Measurements from ENCODE around the gene MAP3K2. TPM values are rescaled to one million over a fixed set of nuclear protein-coding genes. Genes with fewer than 3 reads are reported as not detected.

MAP3K2 gene
- total and polyA plus RNA-seq, 2 donors (not counting 3 experiments of a cell fraction or from before 2014, with no cell fraction given), result 3.4 to 25.7 TPM

DNA sequence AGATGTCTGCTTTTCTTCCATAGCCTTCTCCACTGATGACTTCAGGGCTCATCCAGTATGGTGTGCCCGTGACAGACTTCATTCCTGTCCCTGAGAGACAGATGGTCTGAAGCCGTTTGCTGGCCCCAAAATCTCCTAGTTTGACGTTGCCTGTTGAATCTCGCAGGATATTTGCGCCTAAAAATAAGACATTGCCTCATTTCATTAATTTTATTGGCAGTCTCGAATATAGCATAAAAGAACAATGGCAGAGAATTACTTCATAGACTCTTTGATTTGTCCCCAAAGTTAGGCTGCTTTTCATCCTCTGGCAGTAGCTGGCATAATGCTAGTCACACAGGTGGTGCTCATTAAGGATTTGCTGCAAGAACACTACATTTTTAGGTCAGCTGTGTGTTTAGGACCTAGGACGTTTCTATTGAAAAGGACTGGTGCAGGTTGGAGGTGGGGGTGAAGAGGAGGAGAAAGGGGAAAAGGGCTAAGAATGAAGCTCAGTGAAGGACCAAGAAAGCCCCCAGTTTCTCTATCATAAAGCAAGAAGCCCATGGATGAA, 79.1 kb downstream of the MAP3K2 start:
- TF ChIP-seq, protein P1, sequence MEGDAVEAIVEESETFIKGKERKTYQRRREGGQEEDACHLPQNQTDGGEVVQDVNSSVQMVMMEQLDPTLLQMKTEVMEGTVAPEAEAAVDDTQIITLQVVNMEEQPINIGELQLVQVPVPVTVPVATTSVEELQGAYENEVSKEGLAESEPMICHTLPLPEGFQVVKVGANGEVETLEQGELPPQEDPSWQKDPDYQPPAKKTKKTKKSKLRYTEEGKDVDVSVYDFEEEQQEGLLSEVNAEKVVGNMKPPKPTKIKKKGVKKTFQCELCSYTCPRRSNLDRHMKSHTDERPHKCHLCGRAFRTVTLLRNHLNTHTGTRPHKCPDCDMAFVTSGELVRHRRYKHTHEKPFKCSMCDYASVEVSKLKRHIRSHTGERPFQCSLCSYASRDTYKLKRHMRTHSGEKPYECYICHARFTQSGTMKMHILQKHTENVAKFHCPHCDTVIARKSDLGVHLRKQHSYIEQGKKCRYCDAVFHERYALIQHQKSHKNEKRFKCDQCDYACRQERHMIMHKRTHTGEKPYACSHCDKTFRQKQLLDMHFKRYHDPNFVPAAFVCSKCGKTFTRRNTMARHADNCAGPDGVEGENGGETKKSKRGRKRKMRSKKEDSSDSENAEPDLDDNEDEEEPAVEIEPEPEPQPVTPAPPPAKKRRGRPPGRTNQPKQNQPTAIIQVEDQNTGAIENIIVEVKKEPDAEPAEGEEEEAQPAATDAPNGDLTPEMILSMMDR (IDR thresholded peaks at IDR 0.05; ENCODE audit: extremely low read depth in 1 of 2, insufficient read depth in 1 of 2, low read depth in 1 of 2, low read length in 2 of 2), result no peak
- TF ChIP-seq FOS (IDR thresholded peaks at IDR 0.05; ENCODE audit: borderline replicate concordance, insufficient read depth, low read length), result no peak
- TF ChIP-seq, protein P2, sequence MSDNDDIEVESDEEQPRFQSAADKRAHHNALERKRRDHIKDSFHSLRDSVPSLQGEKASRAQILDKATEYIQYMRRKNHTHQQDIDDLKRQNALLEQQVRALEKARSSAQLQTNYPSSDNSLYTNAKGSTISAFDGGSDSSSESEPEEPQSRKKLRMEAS (IDR thresholded peaks at IDR 0.05; ENCODE audit: insufficient read depth, insufficient read length), result no peak
- no peak for TF ChIP-seq MYC (IDR thresholded peaks at IDR 0.05; ENCODE audit: low read depth, low read length)
- TF ChIP-seq POLR2A (IDR thresholded peaks at IDR 0.05; ENCODE audit: low read depth, low read length), result no peak
- no peak for TF ChIP-seq GATA2 (IDR thresholded peaks at IDR 0.05; ENCODE audit: insufficient read depth, insufficient read length, low read depth, low read length)
- TF ChIP-seq JUN (IDR thresholded peaks at IDR 0.05; ENCODE audit: borderline replicate concordance, insufficient read depth, insufficient read length, low read depth), result no peak
- no peak for TF ChIP-seq EZH2 (IDR thresholded peaks at IDR 0.05; ENCODE audit: borderline replicate concordance, low read depth, low read length, severe bottlenecking)
- no peak for TF ChIP-seq POLR2AphosphoS5 (IDR thresholded peaks at IDR 0.05; ENCODE audit: insufficient read depth, low read depth, low read length)
- intact Hi-C loops (cut with micrococcal nuclease), result no loop called here
- H3K36me3 ChIP-seq (ENCODE audit: control insufficient read depth in 2 of 2, extremely low read depth in 1 of 2, insufficient read depth in 2 of 2, low read length in 2 of 2), result peaks cover 9 to 14% of the 10 kb centered on the region in 2 experiments
- H3K27me3 ChIP-seq (ENCODE audit: control insufficient read depth in 2 of 2, insufficient read depth in 2 of 2, low read length in 2 of 2), result no peaks in the 10 kb centered on the region
- no peaks in the 10 kb centered on the region for H3K9me3 ChIP-seq (replicated peaks; ENCODE audit: control insufficient read depth, insufficient read depth, low read length)
- H3K27ac ChIP-seq (ENCODE audit: insufficient read depth, low read depth, low read length), result no peak overlapping the region
- ChIA-PET POLR2A (no interaction called here), CTCF (interaction anchor here (1.2 kb wide), 1 partner anchor 171 kb away, joined by 7 read pairs; no protein-coding TSS in a partner anchor)
- no peaks in the 10 kb centered on the region for H3K79me2 ChIP-seq (ENCODE audit: control insufficient read depth, insufficient read depth, low read length)
- no peaks in the 10 kb centered on the region for H4K20me1 ChIP-seq (replicated peaks; ENCODE audit: control insufficient read depth, extremely low read depth, insufficient read depth, low read length)
- H3K4me1 ChIP-seq (ENCODE audit: control insufficient read depth, extremely low read depth, insufficient read depth, low read length), result no peaks in the 10 kb centered on the region
- dilution Hi-C loops (cut with MboI; ENCODE audit: extremely low pct_ligation_motif_present, low sequenced_read_pairs), result no loop called here
- H3K9me1 ChIP-seq (replicated peaks; ENCODE audit: control insufficient read depth, extremely low read depth, insufficient read depth, low read length), result no peaks in the 10 kb centered on the region
- H3K9ac ChIP-seq (replicated peaks; ENCODE audit: extremely low read depth, insufficient read depth, low read length), result no peak overlapping the region
- DNase-seq (ENCODE audit: low read depth, low spot score) (no peak), FAIRE-seq (no peak)
- H2AFZ ChIP-seq (ENCODE audit: low read depth, low read length), result no peak overlapping the region
- no TSS peak for BruUV-seq (replicated peaks)
- H3K4me2 ChIP-seq (ENCODE audit: insufficient read depth, low read length), result no peak overlapping the region
- H3K4me3 ChIP-seq (replicated peaks in 1 of 3; ENCODE audit: insufficient read depth in 1 of 3, low read depth in 1 of 3, low read length in 3 of 3), result no peak overlapping the region
